ENCODE results near the gene E2F4.

E2F4 gene

GRCh38 chr16:67208154-67208896 is 16.4 kb downstream of the E2F4 start:
- DNase-seq (ENCODE audit: low spot score) = no peak

- no peak for DNase-seq (ENCODE audit: low spot score)
Observed at GRCh38 chr16:67209565-67209964, 17.6 kb downstream of the E2F4 start.

GRCh38 chr16:67210069-67210937 is 18.3 kb downstream of the E2F4 start:
- DNase-seq (ENCODE audit: low spot score) = no peak

- DNase-seq (ENCODE audit: low spot score) = no peak
Observed at GRCh38 chr16:67211674-67212073, 19.7 kb downstream of the E2F4 start.

- DNase-seq (ENCODE audit: low spot score) = no peak
Observed at GRCh38 chr16:67212766-67213165, 20.8 kb downstream of the E2F4 start.

- DNase-seq (ENCODE audit: low spot score) = no peak
Observed at GRCh38 chr16:67213197-67214019, 21.5 kb downstream of the E2F4 start.

GRCh38 chr16:67215706-67216105 is 23.8 kb downstream of the E2F4 start:
- no peak for DNase-seq (ENCODE audit: low spot score)

GRCh38 chr16:67216612-67217490 is 24.9 kb downstream of the E2F4 start:
- DNase-seq (ENCODE audit: low spot score) = no peak

GRCh38 chr16:67223992-67224391 is 32.0 kb downstream of the E2F4 start:
- no peak for DNase-seq (ENCODE audit: low spot score)

- no peak for DNase-seq (ENCODE audit: low spot score)
Observed at GRCh38 chr16:67226295-67226803, 34.4 kb downstream of the E2F4 start.

GRCh38 chr16:67226804-67227566 is 35.0 kb downstream of the E2F4 start, which contains the start of gene TMEM208:
TSS of gene TMEM208 (plus strand) at chr16:67227130. CDS start at chr16:67227219, 89 bp downstream.
- DNase-seq (ENCODE audit: low spot score) = peak; percentile 97

- DNase-seq (ENCODE audit: low spot score) = no peak
Observed at GRCh38 chr16:67227567-67227921, 35.6 kb downstream of the E2F4 start.

- DNase-seq (ENCODE audit: low spot score) = no peak
Observed at GRCh38 chr16:67228034-67228785, 36.3 kb downstream of the E2F4 start.

GRCh38 chr16:67228905-67229304 is 37.0 kb downstream of the E2F4 start:
- no peak for DNase-seq (ENCODE audit: low spot score)

- no peak for DNase-seq (ENCODE audit: low spot score)
Observed at GRCh38 chr16:67229906-67230808, 38.2 kb downstream of the E2F4 start.

GRCh38 chr16:67230809-67231660 is 39.1 kb downstream of the E2F4 start:
- DNase-seq (ENCODE audit: low spot score) = no peak

- no peak for DNase-seq (ENCODE audit: low spot score)
Observed at GRCh38 chr16:67233596-67233995, 41.6 kb downstream of the E2F4 start.

- DNase-seq (ENCODE audit: low spot score) = no peak
Observed at GRCh38 chr16:67234180-67234597, 42.2 kb downstream of the E2F4 start.
